GM23338 (cell line): Measurements from ENCODE around the gene TRAM2. TPM values are rescaled to one million over a fixed set of nuclear protein-coding genes. Genes with fewer than 3 reads are reported as not detected.

ENCODE experiments used
- ATAC-seq: fragments of 200-7000 bp; cut with Tn5 transposase; 3 replicates; pipeline ENCODE4 v1.9.1; 2020
- DNase-seq: peaks from one replicate; pipeline ENCODE4 v3.0.0-alpha.2; 2015; ENCODE audit warnings: low spot score
- H2AFZ ChIP-seq: fragments of 200-600 bp; sonication (generic); 2 replicates; pipeline ENCODE4 v1.8.0; 2016; ENCODE audit warnings: antibody characterized with exemption, mild to moderate bottlenecking, moderate library complexity
- H3F3A ChIP-seq: fragments of 200-600 bp; sonication (generic); replicated peaks from 2 replicates; pipeline ENCODE4 v1.8.0; 2017; ENCODE audit warnings: antibody characterized with exemption, mixed run types, low read depth
- H3K27ac ChIP-seq: fragments of 200-600 bp; sonication (generic); 2 replicates; pipeline ENCODE4 v1.6.1; 2016; ENCODE audit warnings: low read depth
- H3K27me3 ChIP-seq: fragments of 200-600 bp; sonication (generic); 2 replicates; pipeline ENCODE4 v1.8.0; 2016; ENCODE audit warnings: mild to moderate bottlenecking, mixed run types, moderate library complexity; ENCODE audit not compliant: insufficient read depth
- H3K36me3 ChIP-seq: fragments of 200-600 bp; sonication (generic); 2 replicates; pipeline ENCODE4 v1.8.0; 2016; ENCODE audit warnings: mild to moderate bottlenecking; ENCODE audit not compliant: insufficient read depth
- H3K4me1 ChIP-seq: fragments of 200-600 bp; sonication (generic); 2 replicates; pipeline ENCODE4 v1.8.0; 2016; ENCODE audit warnings: mild to moderate bottlenecking, moderate library complexity; ENCODE audit not compliant: insufficient read depth
- H3K4me2 ChIP-seq: fragments of 200-600 bp; sonication (generic); 2 replicates; pipeline ENCODE4 v1.7.1; 2017; ENCODE audit warnings: mixed run types
- H3K4me3 ChIP-seq: fragments of 200-600 bp; sonication (generic); 2 replicates; pipeline ENCODE4 v1.6.1; 2016; ENCODE audit warnings: mixed run types
- H3K79me2 ChIP-seq: fragments of 200-600 bp; sonication (generic); replicated peaks from 2 replicates; pipeline ENCODE4 v1.8.0; 2017; ENCODE audit warnings: mild to moderate bottlenecking; ENCODE audit not compliant: insufficient read depth
- H3K9me2 ChIP-seq: fragments of 200-600 bp; sonication (generic); 2 replicates; pipeline ENCODE4 v1.8.0; 2017; ENCODE audit not compliant: insufficient read depth
- H4K20me1 ChIP-seq: fragments of 200-600 bp; sonication (generic); replicated peaks from 2 replicates; pipeline ENCODE4 v1.8.0; 2017; ENCODE audit warnings: mild to moderate bottlenecking; ENCODE audit not compliant: insufficient read depth
- H3K27ac Mint-ChIP-seq: 2 replicates; pipeline ENCODE4 v1.8.0; 2020; ENCODE audit warnings: inconsistent platforms, mild to moderate bottlenecking, moderate library complexity, mixed read lengths
- H3K27me3 Mint-ChIP-seq: 3 replicates; pipeline ENCODE4 v1.8.0; 2022; ENCODE audit warnings: low read depth, mild to moderate bottlenecking, moderate library complexity, mixed read lengths, inconsistent platforms; ENCODE audit not compliant: insufficient read depth, poor library complexity
- H3K36me3 Mint-ChIP-seq: 3 replicates; pipeline ENCODE4 v1.8.0; 2021; ENCODE audit warnings: low read depth, mild to moderate bottlenecking, inconsistent platforms, moderate library complexity, mixed read lengths
- H3K4me1 Mint-ChIP-seq: 3 replicates; pipeline ENCODE4 v1.8.0; 2020; ENCODE audit warnings: mild to moderate bottlenecking, inconsistent platforms, mixed read lengths
- H3K4me3 Mint-ChIP-seq: 3 replicates; pipeline ENCODE4 v1.8.0; 2021; ENCODE audit warnings: moderate library complexity, mild to moderate bottlenecking, inconsistent platforms, mixed read lengths
- H3K9me3 Mint-ChIP-seq: 3 replicates; pipeline ENCODE4 v1.8.0; 2020; ENCODE audit warnings: moderate library complexity, mild to moderate bottlenecking, inconsistent platforms, mixed read lengths
- CREB1 ChIP-seq: fragments of 250-450 bp; sonication (Bioruptor Pico); IDR thresholded peaks from 2 replicates; pipeline ENCODE4 v1.5.0; 2020; ENCODE audit warnings: low read depth, mild to moderate bottlenecking, moderate library complexity
- EZH2 ChIP-seq: fragments of 200-600 bp; sonication (generic); IDR thresholded peaks from one replicate; pipeline ENCODE4 v1.8.0; 2017; ENCODE audit warnings: antibody characterized with exemption, mild to moderate bottlenecking, low read depth; ENCODE audit not compliant: unreplicated experiment
- EZH2phosphoT487 ChIP-seq: fragments of 200-600 bp; sonication (generic); IDR thresholded peaks from one replicate; pipeline ENCODE4 v1.8.1; 2018; ENCODE audit warnings: antibody characterized with exemption; ENCODE audit not compliant: unreplicated experiment
- JUNB ChIP-seq: IDR thresholded peaks from one replicate; pipeline ENCODE4 v1.6.1; 2016; ENCODE audit warnings: antibody characterized with exemption; ENCODE audit not compliant: unreplicated experiment
- NANOG ChIP-seq: IDR thresholded peaks from 2 replicates; pipeline ENCODE4 v1.6.1; 2016; ENCODE audit warnings: antibody characterized with exemption, borderline replicate concordance
- POLR2AphosphoS5 ChIP-seq: IDR thresholded peaks from 2 replicates; pipeline ENCODE4 v1.6.1; 2016; ENCODE audit warnings: antibody characterized with exemption, low read depth
- STAT1 ChIP-seq: IDR thresholded peaks from one replicate; pipeline ENCODE4 v1.6.1; 2016; ENCODE audit warnings: antibody characterized with exemption; ENCODE audit not compliant: unreplicated experiment
- ZNF114 ChIP-seq: fragments of 250-450 bp; sonication (Bioruptor Pico); IDR thresholded peaks from 2 replicates; pipeline ENCODE4 v1.5.0; 2020; ENCODE audit warnings: mild to moderate bottlenecking, moderate library complexity
- polyA plus RNA-seq: library from polyadenylated mRNA; unstranded; fragments of >200 nt; fragmentation: Nextera tagmentation; extraction: Ambion mirVana; gene quantifications from 2 replicates; pipeline ENCODE4 v1.2.1, GENCODE V29; 2016
- total RNA-seq: library from RNA; depleted of rRNA; stranded (reverse); fragments of >200 nt; shearing (Covaris generic); gene quantifications from 2 replicates; pipeline ENCODE4 v1.2.3, GENCODE V29; 2014
- TF ChIP-seq, protein P1 (sequence below): fragments of 250-450 bp; sonication (Bioruptor Pico); IDR thresholded peaks from 2 replicates; pipeline ENCODE4 v1.5.0; 2020; ENCODE audit warnings: mild to moderate bottlenecking, moderate library complexity
- TF ChIP-seq, protein P2 (sequence below): IDR thresholded peaks from 2 replicates; pipeline ENCODE4 v1.6.1; 2016; ENCODE audit warnings: antibody characterized with exemption

Gene TRAM2
- total and polyA plus RNA-seq, 2 experiments from 2014 or later: 4.0 to 14.0 TPM

DNA sequence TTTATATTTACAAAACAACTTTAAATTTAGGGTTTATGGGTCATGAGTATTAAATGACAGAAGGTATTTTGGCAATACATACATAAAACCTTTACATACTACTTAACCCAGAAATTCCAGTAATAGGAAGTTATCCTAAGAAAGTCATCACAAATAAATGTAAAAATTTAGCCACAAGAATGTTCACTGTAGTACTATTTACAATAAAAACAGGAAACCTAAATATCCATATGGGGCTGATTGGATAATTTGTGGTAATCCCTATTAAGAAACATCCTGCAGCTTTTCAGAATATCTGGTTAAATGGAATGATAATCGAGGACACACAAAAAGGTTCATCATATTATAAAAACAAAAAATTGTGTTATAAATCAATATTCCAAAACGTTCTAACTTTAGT lies 44.4 kb downstream of the TRAM2 start (continued):
- TF ChIP-seq, protein P1, sequence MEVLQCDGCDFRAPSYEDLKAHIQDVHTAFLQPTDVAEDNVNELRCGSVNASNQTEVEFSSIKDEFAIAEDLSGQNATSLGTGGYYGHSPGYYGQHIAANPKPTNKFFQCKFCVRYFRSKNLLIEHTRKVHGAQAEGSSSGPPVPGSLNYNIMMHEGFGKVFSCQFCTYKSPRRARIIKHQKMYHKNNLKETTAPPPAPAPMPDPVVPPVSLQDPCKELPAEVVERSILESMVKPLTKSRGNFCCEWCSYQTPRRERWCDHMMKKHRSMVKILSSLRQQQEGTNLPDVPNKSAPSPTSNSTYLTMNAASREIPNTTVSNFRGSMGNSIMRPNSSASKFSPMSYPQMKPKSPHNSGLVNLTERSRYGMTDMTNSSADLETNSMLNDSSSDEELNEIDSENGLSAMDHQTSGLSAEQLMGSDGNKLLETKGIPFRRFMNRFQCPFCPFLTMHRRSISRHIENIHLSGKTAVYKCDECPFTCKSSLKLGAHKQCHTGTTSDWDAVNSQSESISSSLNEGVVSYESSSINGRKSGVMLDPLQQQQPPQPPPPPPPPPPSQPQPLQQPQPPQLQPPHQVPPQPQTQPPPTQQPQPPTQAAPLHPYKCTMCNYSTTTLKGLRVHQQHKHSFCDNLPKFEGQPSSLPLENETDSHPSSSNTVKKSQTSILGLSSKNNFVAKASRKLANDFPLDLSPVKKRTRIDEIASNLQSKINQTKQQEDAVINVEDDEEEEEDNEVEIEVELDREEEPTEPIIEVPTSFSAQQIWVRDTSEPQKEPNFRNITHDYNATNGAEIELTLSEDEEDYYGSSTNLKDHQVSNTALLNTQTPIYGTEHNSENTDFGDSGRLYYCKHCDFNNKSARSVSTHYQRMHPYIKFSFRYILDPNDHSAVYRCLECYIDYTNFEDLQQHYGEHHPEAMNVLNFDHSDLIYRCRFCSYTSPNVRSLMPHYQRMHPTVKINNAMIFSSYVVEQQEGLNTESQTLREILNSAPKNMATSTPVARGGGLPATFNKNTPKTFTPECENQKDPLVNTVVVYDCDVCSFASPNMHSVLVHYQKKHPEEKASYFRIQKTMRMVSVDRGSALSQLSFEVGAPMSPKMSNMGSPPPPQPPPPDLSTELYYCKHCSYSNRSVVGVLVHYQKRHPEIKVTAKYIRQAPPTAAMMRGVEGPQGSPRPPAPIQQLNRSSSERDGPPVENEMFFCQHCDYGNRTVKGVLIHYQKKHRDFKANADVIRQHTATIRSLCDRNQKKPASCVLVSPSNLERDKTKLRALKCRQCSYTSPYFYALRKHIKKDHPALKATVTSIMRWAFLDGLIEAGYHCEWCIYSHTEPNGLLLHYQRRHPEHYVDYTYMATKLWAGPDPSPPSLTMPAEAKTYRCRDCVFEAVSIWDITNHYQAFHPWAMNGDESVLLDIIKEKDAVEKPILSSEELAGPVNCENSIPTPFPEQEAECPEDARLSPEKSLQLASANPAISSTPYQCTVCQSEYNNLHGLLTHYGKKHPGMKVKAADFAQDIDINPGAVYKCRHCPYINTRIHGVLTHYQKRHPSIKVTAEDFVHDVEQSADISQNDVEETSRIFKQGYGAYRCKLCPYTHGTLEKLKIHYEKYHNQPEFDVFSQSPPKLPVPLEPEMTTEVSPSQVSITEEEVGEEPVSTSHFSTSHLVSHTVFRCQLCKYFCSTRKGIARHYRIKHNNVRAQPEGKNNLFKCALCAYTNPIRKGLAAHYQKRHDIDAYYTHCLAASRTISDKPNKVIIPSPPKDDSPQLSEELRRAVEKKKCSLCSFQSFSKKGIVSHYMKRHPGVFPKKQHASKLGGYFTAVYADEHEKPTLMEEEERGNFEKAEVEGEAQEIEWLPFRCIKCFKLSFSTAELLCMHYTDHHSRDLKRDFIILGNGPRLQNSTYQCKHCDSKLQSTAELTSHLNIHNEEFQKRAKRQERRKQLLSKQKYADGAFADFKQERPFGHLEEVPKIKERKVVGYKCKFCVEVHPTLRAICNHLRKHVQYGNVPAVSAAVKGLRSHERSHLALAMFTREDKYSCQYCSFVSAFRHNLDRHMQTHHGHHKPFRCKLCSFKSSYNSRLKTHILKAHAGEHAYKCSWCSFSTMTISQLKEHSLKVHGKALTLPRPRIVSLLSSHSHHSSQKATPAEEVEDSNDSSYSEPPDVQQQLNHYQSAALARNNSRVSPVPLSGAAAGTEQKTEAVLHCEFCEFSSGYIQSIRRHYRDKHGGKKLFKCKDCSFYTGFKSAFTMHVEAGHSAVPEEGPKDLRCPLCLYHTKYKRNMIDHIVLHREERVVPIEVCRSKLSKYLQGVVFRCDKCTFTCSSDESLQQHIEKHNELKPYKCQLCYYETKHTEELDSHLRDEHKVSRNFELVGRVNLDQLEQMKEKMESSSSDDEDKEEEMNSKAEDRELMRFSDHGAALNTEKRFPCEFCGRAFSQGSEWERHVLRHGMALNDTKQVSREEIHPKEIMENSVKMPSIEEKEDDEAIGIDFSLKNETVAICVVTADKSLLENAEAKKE: no peak
- TF ChIP-seq CREB1: no peak
- TF ChIP-seq ZNF114 (CRISPR knock-in tag): no peak
- no peak for TF ChIP-seq EZH2phosphoT487
- TF ChIP-seq EZH2: no peak
- no peak for TF ChIP-seq POLR2AphosphoS5
- no peak for TF ChIP-seq JUNB

DNA sequence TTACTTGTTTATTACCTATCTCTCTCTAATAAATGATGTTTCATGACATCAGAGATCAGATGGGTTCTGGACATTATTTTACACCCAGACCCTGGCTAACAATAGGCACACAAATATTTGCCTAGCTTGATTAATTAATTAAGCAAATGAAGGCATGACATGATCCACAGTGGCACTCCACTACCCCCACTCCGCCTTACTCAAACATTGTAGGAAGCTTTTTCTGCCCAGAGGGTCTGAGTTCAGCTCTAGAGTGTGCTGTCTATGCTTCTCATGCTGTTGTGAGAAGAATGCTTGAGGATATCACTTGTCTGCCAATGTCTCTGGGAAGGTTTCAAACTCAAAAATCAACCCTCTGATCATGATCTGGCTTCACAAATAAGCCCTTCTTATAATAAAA lies 45.0 kb downstream of the TRAM2 start:
- DNase-seq: no peak
- Histone ChIP-seq H3K27ac (no peak overlapping the region), H3K4me2 (no peak overlapping the region), H4K20me1 (no peaks in the 10 kb centered on the region; the same call in 1 of the 2 replicates), H3K4me3 (no peak overlapping the region), H3F3A (no peaks in the 10 kb centered on the region), H3K36me3 (no peaks in the 10 kb centered on the region), H3K27me3 (no peaks in the 10 kb centered on the region), H2AFZ (no peak overlapping the region), H3K9me2 (no peaks in the 10 kb centered on the region), H3K79me2 (no peaks in the 10 kb centered on the region; the same call in 1 of the 2 replicates), H3K4me1 (peaks cover 5% of the 10 kb centered on the region; the same call in 1 of the 2 replicates)
- Mint-ChIP-seq H3K4me1 (peaks cover 17% of the 10 kb centered on the region), H3K36me3 (0 out of 3 replicates have a peak, but pooled peaks cover 4% of the 10 kb centered on the region), H3K27me3 (peaks cover 4% of the 10 kb centered on the region), H3K27ac (no peak overlapping the region), H3K4me3 (no peak overlapping the region), H3K9me3 (no peaks in the 10 kb centered on the region; the same call in 2 of the 3 replicates)
- ATAC-seq: no peak
- TF ChIP-seq, protein P2, sequence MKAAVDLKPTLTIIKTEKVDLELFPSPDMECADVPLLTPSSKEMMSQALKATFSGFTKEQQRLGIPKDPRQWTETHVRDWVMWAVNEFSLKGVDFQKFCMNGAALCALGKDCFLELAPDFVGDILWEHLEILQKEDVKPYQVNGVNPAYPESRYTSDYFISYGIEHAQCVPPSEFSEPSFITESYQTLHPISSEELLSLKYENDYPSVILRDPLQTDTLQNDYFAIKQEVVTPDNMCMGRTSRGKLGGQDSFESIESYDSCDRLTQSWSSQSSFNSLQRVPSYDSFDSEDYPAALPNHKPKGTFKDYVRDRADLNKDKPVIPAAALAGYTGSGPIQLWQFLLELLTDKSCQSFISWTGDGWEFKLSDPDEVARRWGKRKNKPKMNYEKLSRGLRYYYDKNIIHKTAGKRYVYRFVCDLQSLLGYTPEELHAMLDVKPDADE: no peak
- TF ChIP-seq STAT1 (no peak), NANOG (no peak)
- TF ChIP-seq, protein P1: no peak
